ENCODE measurements around the gene C9orf78. TPM values are rescaled to one million over a fixed set of nuclear protein-coding genes. Genes with fewer than 3 reads are reported as not detected.

The C9orf78 gene
- total RNA-seq, 1 experiment from 2014 or later: 36.4 TPM

GRCh38 chr9:129826344-129826743 is 8.7 kb downstream of the C9orf78 start (continued):
- TF ChIP-seq, protein P1, sequence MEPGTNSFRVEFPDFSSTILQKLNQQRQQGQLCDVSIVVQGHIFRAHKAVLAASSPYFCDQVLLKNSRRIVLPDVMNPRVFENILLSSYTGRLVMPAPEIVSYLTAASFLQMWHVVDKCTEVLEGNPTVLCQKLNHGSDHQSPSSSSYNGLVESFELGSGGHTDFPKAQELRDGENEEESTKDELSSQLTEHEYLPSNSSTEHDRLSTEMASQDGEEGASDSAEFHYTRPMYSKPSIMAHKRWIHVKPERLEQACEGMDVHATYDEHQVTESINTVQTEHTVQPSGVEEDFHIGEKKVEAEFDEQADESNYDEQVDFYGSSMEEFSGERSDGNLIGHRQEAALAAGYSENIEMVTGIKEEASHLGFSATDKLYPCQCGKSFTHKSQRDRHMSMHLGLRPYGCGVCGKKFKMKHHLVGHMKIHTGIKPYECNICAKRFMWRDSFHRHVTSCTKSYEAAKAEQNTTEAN (CRISPR knock-in tag; IDR thresholded peaks at IDR 0.05): no peak
- no peak for TF ChIP-seq ATF1 (CRISPR knock-in tag; IDR thresholded peaks at IDR 0.05)
- TF ChIP-seq TP53 (CRISPR knock-in tag; IDR thresholded peaks at IDR 0.05): no peak
- TF ChIP-seq ATF6 (CRISPR knock-in tag; IDR thresholded peaks at IDR 0.05): no peak
- TF ChIP-seq GABPB1 (CRISPR knock-in tag; IDR thresholded peaks at IDR 0.05): no peak
- no peak for TF ChIP-seq SMAD3 (CRISPR knock-in tag; IDR thresholded peaks at IDR 0.05; ENCODE audit: borderline replicate concordance)
- TF ChIP-seq, protein P2, sequence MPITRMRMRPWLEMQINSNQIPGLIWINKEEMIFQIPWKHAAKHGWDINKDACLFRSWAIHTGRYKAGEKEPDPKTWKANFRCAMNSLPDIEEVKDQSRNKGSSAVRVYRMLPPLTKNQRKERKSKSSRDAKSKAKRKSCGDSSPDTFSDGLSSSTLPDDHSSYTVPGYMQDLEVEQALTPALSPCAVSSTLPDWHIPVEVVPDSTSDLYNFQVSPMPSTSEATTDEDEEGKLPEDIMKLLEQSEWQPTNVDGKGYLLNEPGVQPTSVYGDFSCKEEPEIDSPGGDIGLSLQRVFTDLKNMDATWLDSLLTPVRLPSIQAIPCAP (CRISPR knock-in tag; IDR thresholded peaks at IDR 0.05): no peak
- TF ChIP-seq FOXJ3 (CRISPR knock-in tag; IDR thresholded peaks at IDR 0.05; ENCODE audit: borderline replicate concordance): no peak

- Mint-ChIP-seq H3K4me3 (peak within 1 kb of the TSS; percentile 77), H3K4me1 (peaks cover 9% of the 10 kb centered on the region), H3K36me3 (peaks cover 23% of the 10 kb centered on the region), H3K9me3 (no peaks in the 10 kb centered on the region), H3K27me3 (ENCODE audit: low read depth) (no peaks in the 10 kb centered on the region), H3K27ac (peak within 1 kb of the TSS; percentile 65)
- ATAC-seq: peak; percentile 84
- POLR2A ChIA-PET: interaction anchor here (0.6 to 1.4 kb wide), 2 partner anchors 11 to 1235 kb away, joined by 3 to 5 read pairs; partner anchors contain the start of genes C9orf78 and USP20
- CTCF ChIA-PET: no interaction called here
- peak; percentile 94 for DNase-seq (ENCODE audit: low spot score)
- TF ChIP-seq, protein P3, sequence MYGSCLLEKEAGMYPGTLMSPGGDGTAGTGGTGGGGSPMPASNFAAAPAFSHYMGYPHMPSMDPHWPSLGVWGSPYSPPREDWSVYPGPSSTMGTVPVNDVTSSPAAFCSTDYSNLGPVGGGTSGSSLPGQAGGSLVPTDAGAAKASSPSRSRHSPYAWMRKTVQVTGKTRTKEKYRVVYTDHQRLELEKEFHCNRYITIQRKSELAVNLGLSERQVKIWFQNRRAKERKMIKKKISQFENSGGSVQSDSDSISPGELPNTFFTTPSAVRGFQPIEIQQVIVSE (CRISPR knock-in tag; IDR thresholded peaks at IDR 0.05; ENCODE audit: borderline replicate concordance): no peak
- TF ChIP-seq USF1 (CRISPR knock-in tag; IDR thresholded peaks at IDR 0.05): peak; percentile 87
- TF ChIP-seq, protein P4, sequence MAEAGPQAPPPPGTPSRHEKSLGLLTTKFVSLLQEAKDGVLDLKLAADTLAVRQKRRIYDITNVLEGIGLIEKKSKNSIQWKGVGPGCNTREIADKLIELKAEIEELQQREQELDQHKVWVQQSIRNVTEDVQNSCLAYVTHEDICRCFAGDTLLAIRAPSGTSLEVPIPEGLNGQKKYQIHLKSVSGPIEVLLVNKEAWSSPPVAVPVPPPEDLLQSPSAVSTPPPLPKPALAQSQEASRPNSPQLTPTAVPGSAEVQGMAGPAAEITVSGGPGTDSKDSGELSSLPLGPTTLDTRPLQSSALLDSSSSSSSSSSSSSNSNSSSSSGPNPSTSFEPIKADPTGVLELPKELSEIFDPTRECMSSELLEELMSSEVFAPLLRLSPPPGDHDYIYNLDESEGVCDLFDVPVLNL (CRISPR knock-in tag; IDR thresholded peaks at IDR 0.05; ENCODE audit: borderline replicate concordance, low read depth): no peak
- peak; percentile 85 for TF ChIP-seq TEAD1 (CRISPR knock-in tag; IDR thresholded peaks at IDR 0.05)
- TF ChIP-seq CREM (CRISPR knock-in tag; IDR thresholded peaks at IDR 0.05): peak; percentile 68; the same call in 1 of the 2 replicates
- no peak for TF ChIP-seq ZNF219 (CRISPR knock-in tag; IDR thresholded peaks at IDR 0.05; ENCODE audit: borderline replicate concordance)
- peak; percentile 70; the same call in 1 of the 2 replicates for TF ChIP-seq ZNF232 (CRISPR knock-in tag; IDR thresholded peaks at IDR 0.05)
- TF ChIP-seq, protein P5, sequence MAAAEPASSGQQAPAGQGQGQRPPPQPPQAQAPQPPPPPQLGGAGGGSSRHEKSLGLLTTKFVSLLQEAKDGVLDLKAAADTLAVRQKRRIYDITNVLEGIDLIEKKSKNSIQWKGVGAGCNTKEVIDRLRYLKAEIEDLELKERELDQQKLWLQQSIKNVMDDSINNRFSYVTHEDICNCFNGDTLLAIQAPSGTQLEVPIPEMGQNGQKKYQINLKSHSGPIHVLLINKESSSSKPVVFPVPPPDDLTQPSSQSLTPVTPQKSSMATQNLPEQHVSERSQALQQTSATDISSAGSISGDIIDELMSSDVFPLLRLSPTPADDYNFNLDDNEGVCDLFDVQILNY (CRISPR knock-in tag; IDR thresholded peaks at IDR 0.05): peak; percentile 41; the same call in 1 of the 2 replicates
- peak; percentile 87 for TF ChIP-seq GABPB1 (CRISPR knock-in tag; IDR thresholded peaks at IDR 0.05)
- no peak for TF ChIP-seq NR1H2 (CRISPR knock-in tag; IDR thresholded peaks at IDR 0.05)
- peak; percentile 68; the same call in 1 of the 2 replicates for TF ChIP-seq NR2C2 (CRISPR knock-in tag; IDR thresholded peaks at IDR 0.05)
- no peak for TF ChIP-seq CBFB (CRISPR knock-in tag; IDR thresholded peaks at IDR 0.05; ENCODE audit: low read depth)
- no peak for TF ChIP-seq ZNF317 (CRISPR knock-in tag; IDR thresholded peaks at IDR 0.05; ENCODE audit: borderline replicate concordance, low read depth)
- TF ChIP-seq GRHL2 (CRISPR knock-in tag; IDR thresholded peaks at IDR 0.05; ENCODE audit: insufficient replicate concordance, severe bottlenecking): no peak
- TF ChIP-seq ETV6 (CRISPR knock-in tag; IDR thresholded peaks at IDR 0.05): peak; percentile 79; the same call in 1 of the 2 replicates
- peak; percentile 74 for TF ChIP-seq HMGXB4 (CRISPR knock-in tag; IDR thresholded peaks at IDR 0.05)
- no peak for TF ChIP-seq TCF7 (CRISPR knock-in tag; IDR thresholded peaks at IDR 0.05; ENCODE audit: low read depth)
- TF ChIP-seq ESRRA (CRISPR knock-in tag; IDR thresholded peaks at IDR 0.05; ENCODE audit: borderline replicate concordance): 0 out of 2 replicates have a peak, but pooled peaks have one; percentile 55
These were observed 11.0 kb downstream of the C9orf78 start, which contains the start of gene TOR1A for GRCh38 chr9:129823935-129824601. Gene TOR1A, minus strand, starts transcription at chr9:129824136. Its CDS starts 51 bp downstream, at chr9:129824085.
